Lung (tissue), 12 donors: ENCODE measurements around the gene LAMB4. TPM values are rescaled to one million over a fixed set of nuclear protein-coding genes. Genes with fewer than 3 reads are reported as not detected.

Experiments used
- ATAC-seq: fragments of 200-7000 bp; cut with Tn5 transposase; one replicate; pipeline ENCODE4 v1.9.1; 2020; ENCODE audit warnings: moderate number of reproducible peaks; ENCODE audit not compliant: insufficient read depth, low FRiP score
- DNase-seq, 3 donors: peaks; one replicate each; pipeline ENCODE4 v3.0.0-alpha.2; 2013 to 2017
- H3K27ac ChIP-seq, 2 donors: one replicate each; pipeline ENCODE4 v1.5.1; 2013; ENCODE audit warnings: mild to moderate bottlenecking in 2 of 2, moderate library complexity in 2 of 2, control low read depth in 1 of 2, inconsistent platforms in 1 of 2, low read depth in 1 of 2, low read length in 1 of 2
- H3K27me3 ChIP-seq, 3 donors: one replicate each; pipeline ENCODE4 v1.5.1; 2013; ENCODE audit warnings: low read length in 2 of 3; ENCODE audit not compliant: control insufficient read depth in 3 of 3, insufficient read depth in 3 of 3
- H3K36me3 ChIP-seq, 4 donors: one replicate each; pipeline ENCODE4 v1.5.1; 2013; ENCODE audit warnings: low read length in 4 of 4, mild to moderate bottlenecking in 1 of 4, moderate library complexity in 1 of 4; ENCODE audit not compliant: control insufficient read depth in 4 of 4, insufficient read depth in 4 of 4
- H3K4me1 ChIP-seq, 5 donors: one replicate each; pipeline ENCODE4 v1.5.1; 2013; ENCODE audit warnings: low read length in 5 of 5, mild to moderate bottlenecking in 2 of 5, moderate library complexity in 1 of 5; ENCODE audit not compliant: control insufficient read depth in 5 of 5, insufficient read depth in 5 of 5
- H3K4me3 ChIP-seq: one replicate; pipeline ENCODE4 v1.5.1; 2013; ENCODE audit warnings: mild to moderate bottlenecking, control low read depth, moderate library complexity
- H3K9ac ChIP-seq, 2 donors: one replicate each; pipeline ENCODE4 v1.5.1; 2013; ENCODE audit warnings: low read length in 2 of 2, control low read depth in 1 of 2; ENCODE audit not compliant: insufficient read depth in 1 of 2
- H3K9me3 ChIP-seq, 4 donors: one replicate each; pipeline ENCODE4 v1.5.1; 2013; ENCODE audit warnings: low read length in 3 of 4, mild to moderate bottlenecking in 1 of 4, moderate library complexity in 1 of 4; ENCODE audit not compliant: control insufficient read depth in 4 of 4, insufficient read depth in 3 of 4
- CTCF ChIP-seq: IDR thresholded peaks from 2 replicates; pipeline ENCODE4 v1.5.1; 2012; ENCODE audit warnings: mild to moderate bottlenecking; ENCODE audit errors: control extremely low read depth, extremely low read depth
- WGBS, 2 donors: extraction: QIAGEN DNeasy Blood & Tissue Kit; methylation state at CpG; one replicate each; pipeline ENCODE4 v1.1.7; 2013; 5-methylcytosine and 5-hydroxymethylcytosine counted together
- polyA plus RNA-seq, 2 donors: library from polyadenylated mRNA; stranded (reverse); fragments of 200-250 nt; gene quantifications; one replicate each; pipeline ENCODE4 v1.2.1, GENCODE V29; 2013
- total RNA-seq, 2 donors: library from RNA; depleted of rRNA in 1 of 2; stranded (reverse); fragments of >200 nt in 1 of 2; gene quantifications; one replicate each; pipeline ENCODE4 v1.2.1, GENCODE V29; 2014 to 2021
- donor health status: control.
- donor health status: control.
- donor health status: Bipolar disorder and iron deficiency.
- donor health status: healthy.
- donor health status: DM: yes; HTN: yes; CAD: no.

Gene LAMB4
- total and polyA plus RNA-seq, 4 donors = 0.06 to 0.63 (median 0.28) TPM

GRCh38 chr7:108057951-108058481, 72.1 kb downstream of the LAMB4 start:
- TF ChIP-seq CTCF = no peak
- no peaks in the 10 kb centered on the region for H3K27me3 ChIP-seq
- H3K4me1 ChIP-seq = peaks cover 0 to 13% (median 0%) of the 10 kb centered on the region in 5 donors
- no peak overlapping the region for H3K9ac ChIP-seq
- H3K9me3 ChIP-seq = no peaks in the 10 kb centered on the region
- H3K36me3 ChIP-seq = no peaks in the 10 kb centered on the region
- DNase-seq = peak in 2 of 3 donors; percentile 61 to 62
- no peak for ATAC-seq
- 72 to 83% methylated on average over 4 of the region's 4 CpGs for WGBS, 2 donors
- no peak overlapping the region for H3K27ac ChIP-seq
- no peak overlapping the region for H3K4me3 ChIP-seq

- Histone ChIP-seq H3K9me3 (no peaks in the 10 kb centered on the region), H3K27me3 (no peaks in the 10 kb centered on the region), H3K27ac (no peak overlapping the region), H3K4me1 (peaks cover 0 to 13% (median 0%) of the 10 kb centered on the region in 5 donors), H3K36me3 (no peaks in the 10 kb centered on the region), H3K9ac (no peak overlapping the region), H3K4me3 (no peak overlapping the region)
- no peak for TF ChIP-seq CTCF
- no peak for ATAC-seq
- DNase-seq = no peak
- WGBS, 2 donors = 69 to 83% methylated on average over 7 of the region's 7 CpGs
Observed at GRCh38 chr7:108055611-108056021, 74.5 kb downstream of the LAMB4 start.

GRCh38 chr7:108054537-108054936, 75.6 kb downstream of the LAMB4 start:
- H3K9ac ChIP-seq = no peak overlapping the region
- no peak for TF ChIP-seq CTCF
- H3K9me3 ChIP-seq = no peaks in the 10 kb centered on the region
- no peak for DNase-seq
- ATAC-seq = no peak
- no peaks in the 10 kb centered on the region for H3K36me3 ChIP-seq
- no peaks in the 10 kb centered on the region for H3K27me3 ChIP-seq
- no peak overlapping the region for H3K27ac ChIP-seq
- 63 to 79% methylated on average over 1 of the region's 1 CpG for WGBS, 2 donors
- H3K4me3 ChIP-seq = no peak overlapping the region
- H3K4me1 ChIP-seq = peaks cover 0 to 8% (median 0%) of the 10 kb centered on the region in 5 donors

- no peaks in the 10 kb centered on the region for H3K36me3 ChIP-seq
- WGBS, 2 donors = 85 to 96% methylated on average over 4 of the region's 4 CpGs
- no peak overlapping the region for H3K9ac ChIP-seq
- H3K27me3 ChIP-seq = no peaks in the 10 kb centered on the region
- TF ChIP-seq CTCF = no peak
- DNase-seq (no peak), ATAC-seq (no peak)
- no peaks in the 10 kb centered on the region for H3K9me3 ChIP-seq
- peaks cover 0 to 6% (median 0%) of the 10 kb centered on the region in 5 donors for H3K4me1 ChIP-seq
- H3K27ac ChIP-seq = no peak overlapping the region
- no peak overlapping the region for H3K4me3 ChIP-seq
Observed at GRCh38 chr7:108053250-108053649, 76.9 kb downstream of the LAMB4 start.
